ENCODE results near the gene MKLN1. TPM values are rescaled to one million over a fixed set of nuclear protein-coding genes. Genes with fewer than 3 reads are reported as not detected.

MKLN1 gene
- total RNA-seq, 1 donor from 2014 or later, result 45.4 TPM

DNA sequence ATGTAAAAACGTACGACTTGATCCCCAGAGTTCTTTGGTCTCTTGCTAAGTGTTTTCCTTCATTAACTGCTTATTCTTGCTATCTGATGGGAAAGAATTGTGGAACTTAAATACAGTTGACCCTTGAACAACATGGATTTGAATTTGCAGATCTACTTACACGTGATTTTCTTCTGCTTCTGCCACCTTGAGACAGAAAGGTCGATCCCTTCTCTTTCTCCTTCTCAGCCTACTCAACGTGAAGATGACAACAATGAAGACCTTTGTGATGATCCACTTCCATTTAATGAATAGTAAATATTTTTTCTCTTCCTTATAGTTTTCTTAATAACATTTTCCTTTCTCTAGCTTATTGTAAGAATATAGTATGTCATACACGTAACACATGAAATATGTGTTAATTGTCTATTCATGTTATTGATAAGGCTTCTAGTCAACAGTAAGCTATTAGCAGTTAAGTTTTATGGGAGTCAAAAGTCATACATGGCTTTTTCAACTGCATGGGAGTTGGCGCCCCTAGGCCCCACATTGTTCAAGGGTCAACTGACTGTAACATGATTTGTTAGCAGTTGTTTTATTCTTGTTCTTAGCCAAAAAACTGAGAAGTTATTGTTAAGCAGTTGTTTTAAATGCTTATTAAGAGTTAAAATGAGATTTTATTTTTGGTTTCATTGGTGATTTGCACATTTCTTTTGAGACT lies 11.2 kb downstream of the MKLN1 start:
- intact Hi-C loops (cut with DNase I), result no loop called here
- no peak for DNase-seq (ENCODE audit: low spot score)

DNA sequence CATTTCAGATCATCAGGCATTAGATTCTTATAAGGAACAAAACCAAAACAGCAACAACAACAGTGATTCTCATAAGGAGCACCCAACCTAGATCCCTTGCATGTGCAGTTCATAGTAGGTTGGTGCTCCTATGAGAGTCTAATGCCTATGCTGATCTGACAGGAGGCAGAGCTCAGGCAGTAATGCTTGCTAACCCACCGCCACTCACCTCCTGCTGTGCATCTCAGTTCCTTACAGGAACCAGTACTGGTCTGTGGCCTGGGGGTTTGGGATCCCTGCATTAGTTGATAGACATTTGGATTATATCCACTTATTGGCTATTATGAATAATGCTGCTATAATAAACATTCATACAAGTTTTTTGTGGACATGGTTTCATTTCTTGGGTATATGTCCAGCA lies 14.0 kb downstream of the MKLN1 start:
- intact Hi-C loops (cut with DNase I), result no loop called here
- no peak for DNase-seq (ENCODE audit: low spot score)

GRCh38 chr7:131342864-131343442 lies 15.3 kb downstream of the MKLN1 start:
- intact Hi-C loops (cut with DNase I), result no loop called here

GRCh38 chr7:131346885-131347592 lies 19.4 kb downstream of the MKLN1 start:
- intact Hi-C loops (cut with DNase I), result no loop called here
- DNase-seq (ENCODE audit: low spot score), result no peak

More at GRCh38 chr7:131342864-131343442, 15.3 kb downstream of the MKLN1 start:
- DNase-seq (ENCODE audit: low spot score), result no peak

- DNase-seq (ENCODE audit: low spot score), result no peak
- intact Hi-C loops (cut with DNase I), result no loop called here
Observed at GRCh38 chr7:131352032-131352431, 24.4 kb downstream of the MKLN1 start.

DNA sequence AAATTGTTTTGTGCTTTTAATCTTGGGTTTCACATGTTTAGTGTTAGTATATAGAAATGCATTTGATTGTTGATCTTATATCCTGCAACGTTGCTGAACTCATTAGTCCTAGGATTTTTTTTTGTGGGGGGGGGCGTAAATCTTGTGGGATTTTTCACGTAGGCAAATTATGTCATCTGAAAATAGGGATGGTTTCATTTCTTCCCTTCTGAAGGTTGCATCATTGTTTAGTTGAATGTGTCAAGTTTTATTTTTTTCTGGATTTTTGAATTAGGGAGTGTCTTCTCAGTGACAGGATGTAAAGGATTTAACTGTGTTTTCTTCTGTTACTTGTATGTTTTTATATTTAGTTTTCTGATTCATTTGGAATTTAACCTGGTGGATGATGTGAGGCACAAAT lies 26.7 kb downstream of the MKLN1 start:
- DNase-seq (ENCODE audit: low spot score), result no peak
- intact Hi-C loops (cut with DNase I), result no loop called here

DNA sequence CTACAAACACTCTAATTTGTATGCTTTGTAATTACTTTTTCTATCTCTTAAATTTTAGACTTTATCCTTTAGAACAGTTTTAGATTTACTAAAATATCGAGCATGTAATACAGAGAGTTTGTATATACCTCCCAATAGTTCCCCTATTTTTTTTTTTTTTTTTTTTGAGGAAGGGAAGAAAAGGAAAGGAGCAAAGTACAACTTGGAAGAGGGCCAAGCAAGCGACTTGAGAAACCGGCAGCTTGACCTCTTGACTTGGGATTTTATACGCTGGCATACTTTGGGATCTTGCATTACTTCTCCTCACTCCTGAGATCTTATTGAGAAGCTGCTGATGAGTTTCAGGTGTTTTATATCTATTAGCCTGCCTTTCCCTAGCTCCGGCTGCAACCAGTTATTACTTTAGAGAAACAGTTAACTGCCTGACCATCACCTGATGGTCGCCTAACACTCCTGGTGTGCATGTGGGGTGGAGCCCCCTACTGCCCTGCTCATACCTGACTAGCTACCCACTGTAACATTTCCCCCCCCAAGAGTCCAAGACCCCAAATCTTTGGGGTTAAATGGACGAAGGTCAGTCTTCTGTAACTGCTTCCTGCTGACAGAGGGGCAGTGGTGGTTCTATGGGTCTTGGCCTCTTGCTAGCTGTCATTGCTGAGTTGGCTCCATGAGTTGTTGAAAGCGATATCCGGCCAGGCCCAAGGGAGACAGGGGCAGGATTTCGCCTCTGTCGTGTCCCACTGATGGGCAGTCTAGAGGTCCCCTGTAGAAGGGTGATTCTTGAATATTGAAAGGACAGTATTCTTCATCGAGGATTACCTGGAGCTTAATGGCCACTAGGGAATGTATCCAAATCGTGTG lies 28.5 kb downstream of the MKLN1 start:
- intact Hi-C loops (cut with DNase I), result no loop called here
- no peak for DNase-seq (ENCODE audit: low spot score)

GRCh38 chr7:131357282-131357880 lies 29.7 kb downstream of the MKLN1 start:
- intact Hi-C loops (cut with DNase I), result no loop called here
- DNase-seq (ENCODE audit: low spot score), result no peak

GRCh38 chr7:131358636-131359035 lies 31.0 kb downstream of the MKLN1 start:
- intact Hi-C loops (cut with DNase I), result no loop called here
- no peak for DNase-seq (ENCODE audit: low spot score)

- intact Hi-C loops (cut with DNase I), result no loop called here
Observed at GRCh38 chr7:131359136-131359776, 31.6 kb downstream of the MKLN1 start.

DNA sequence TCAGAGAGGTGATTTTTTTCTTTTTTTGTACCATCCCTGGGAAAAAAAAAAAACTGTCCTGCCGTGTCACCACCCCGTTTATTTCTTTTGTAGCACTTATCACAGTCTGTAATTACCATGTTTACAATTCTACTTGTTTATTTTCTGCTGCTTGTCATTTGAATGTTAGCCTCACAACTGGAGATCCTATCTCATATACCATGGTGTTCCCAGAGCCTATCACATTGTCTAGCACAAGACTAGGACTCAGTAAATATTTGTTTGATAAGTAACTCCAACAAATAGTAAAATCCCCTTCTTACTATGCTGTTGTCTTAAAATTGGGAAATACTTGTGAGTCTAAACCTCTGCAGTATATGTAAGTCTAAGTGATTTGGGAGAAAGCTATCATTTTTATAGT lies 36.0 kb downstream of the MKLN1 start:
- no peak for DNase-seq (ENCODE audit: low spot score)
- intact Hi-C loops (cut with DNase I), result no loop called here

More at GRCh38 chr7:131359136-131359776, 31.6 kb downstream of the MKLN1 start:
- no peak for DNase-seq (ENCODE audit: low spot score)

DNA sequence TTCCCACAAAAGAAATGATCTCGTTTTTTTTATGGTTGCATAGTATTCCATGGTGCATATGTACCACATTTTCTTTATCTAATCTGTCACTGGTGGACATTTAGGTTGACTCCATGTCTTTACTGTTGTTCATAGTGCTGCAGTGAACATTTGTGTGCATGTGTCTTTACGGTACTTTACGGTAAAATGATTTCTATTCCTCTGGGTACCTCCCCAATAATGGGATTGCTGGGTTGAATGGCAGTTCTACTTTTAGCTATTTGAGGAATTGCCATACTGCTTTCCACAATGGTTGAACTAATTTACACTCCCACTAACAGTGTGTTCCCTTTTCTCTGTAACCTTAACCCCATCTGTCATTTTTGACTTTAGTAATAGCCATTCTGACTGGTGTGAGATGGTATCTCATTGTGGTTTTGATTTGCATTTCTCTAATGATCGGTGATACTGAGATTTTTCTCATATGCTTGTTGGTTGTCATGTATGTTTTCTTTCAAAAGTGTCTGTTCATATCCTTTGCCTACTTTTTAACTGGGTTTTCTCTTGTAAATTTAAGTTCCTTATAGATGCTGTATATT lies 37.2 kb downstream of the MKLN1 start:
- DNase-seq (ENCODE audit: low spot score), result no peak
- intact Hi-C loops (cut with DNase I), result no loop called here

DNA sequence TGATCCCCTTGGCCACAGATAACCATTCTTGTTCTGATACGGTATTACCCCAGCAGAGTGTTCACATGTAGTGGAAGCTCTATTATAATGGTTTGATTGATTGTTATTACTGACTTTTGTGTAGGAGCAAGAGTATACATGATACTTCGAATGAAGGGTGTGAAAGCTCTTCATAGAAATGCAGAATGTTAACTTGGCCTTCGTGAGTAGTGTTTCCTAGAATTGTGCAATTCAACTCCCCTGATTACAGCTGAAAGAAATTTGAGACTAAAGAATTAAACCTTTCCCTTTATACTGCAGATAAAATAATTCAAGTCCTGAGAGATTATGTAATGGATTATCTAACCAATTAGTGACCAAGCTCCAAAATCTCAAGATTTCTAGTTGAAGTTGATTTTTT lies 38.2 kb downstream of the MKLN1 start:
- intact Hi-C loops (cut with DNase I), result no loop called here
- DNase-seq (ENCODE audit: low spot score), result no peak

GRCh38 chr7:131369354-131369753 lies 41.7 kb downstream of the MKLN1 start:
- intact Hi-C loops (cut with DNase I), result no loop called here

DNA sequence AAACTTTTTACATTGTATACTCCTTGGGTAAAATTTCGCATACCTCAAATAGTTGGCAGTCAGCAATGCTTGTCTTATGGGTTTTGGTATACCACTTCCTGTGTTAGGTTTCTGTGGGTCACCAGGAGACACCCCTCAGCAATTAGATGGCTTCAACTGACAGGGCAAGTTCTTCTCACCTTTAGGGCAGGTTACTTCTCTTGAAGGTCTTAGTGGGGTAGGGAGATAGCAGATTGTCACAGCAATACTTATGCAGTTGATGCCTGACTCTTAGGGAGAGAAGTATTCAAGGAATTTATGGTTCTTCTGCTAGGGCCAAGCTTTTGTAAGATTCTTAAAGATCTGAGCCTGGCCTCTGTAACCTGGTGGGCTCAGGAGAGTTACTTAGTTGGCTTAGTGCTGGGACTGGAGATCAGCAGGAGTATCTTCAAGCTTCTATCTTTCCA lies 42.9 kb downstream of the MKLN1 start:
- no peak for DNase-seq (ENCODE audit: low spot score)
- intact Hi-C loops (cut with DNase I), result no loop called here

More at GRCh38 chr7:131369354-131369753, 41.7 kb downstream of the MKLN1 start:
- no peak for DNase-seq (ENCODE audit: low spot score)

GRCh38 chr7:131371411-131371810 lies 43.7 kb downstream of the MKLN1 start:
- DNase-seq (ENCODE audit: low spot score), result no peak
- intact Hi-C loops (cut with DNase I), result no loop called here

- no peak for DNase-seq (ENCODE audit: low spot score)
- intact Hi-C loops (cut with DNase I), result no loop called here
Observed at GRCh38 chr7:131372554-131372953, 44.9 kb downstream of the MKLN1 start.

- intact Hi-C loops (cut with DNase I), result no loop called here
- DNase-seq (ENCODE audit: low spot score), result no peak
Observed at GRCh38 chr7:131374821-131375220, 47.1 kb downstream of the MKLN1 start.
